GM10266 (cell line): ENCODE data around the gene MYO10.
"Not testable (repeated sequence)": the region's sequence is repeated elsewhere in the genome, so short reads cannot be mapped to it uniquely, and the experiment has no call there.

Experiments
- DNase-seq: peaks from one replicate; pipeline ENCODE4 v3.0.0; 2012; ENCODE audit errors: extremely low spot score
- TF ChIP-seq, protein P1 (sequence below): IDR thresholded peaks from 2 replicates; pipeline ENCODE4 v1.5.1; 2012; ENCODE audit warnings: mild to moderate bottlenecking, low read depth; ENCODE audit not compliant: control insufficient read depth, insufficient read depth; ENCODE audit errors: missing control alignments

Gene MYO10

GRCh38 chr5:16880547-16880946, 55.5 kb downstream of the MYO10 start:
- DNase-seq, result no peak
- TF ChIP-seq, protein P1, sequence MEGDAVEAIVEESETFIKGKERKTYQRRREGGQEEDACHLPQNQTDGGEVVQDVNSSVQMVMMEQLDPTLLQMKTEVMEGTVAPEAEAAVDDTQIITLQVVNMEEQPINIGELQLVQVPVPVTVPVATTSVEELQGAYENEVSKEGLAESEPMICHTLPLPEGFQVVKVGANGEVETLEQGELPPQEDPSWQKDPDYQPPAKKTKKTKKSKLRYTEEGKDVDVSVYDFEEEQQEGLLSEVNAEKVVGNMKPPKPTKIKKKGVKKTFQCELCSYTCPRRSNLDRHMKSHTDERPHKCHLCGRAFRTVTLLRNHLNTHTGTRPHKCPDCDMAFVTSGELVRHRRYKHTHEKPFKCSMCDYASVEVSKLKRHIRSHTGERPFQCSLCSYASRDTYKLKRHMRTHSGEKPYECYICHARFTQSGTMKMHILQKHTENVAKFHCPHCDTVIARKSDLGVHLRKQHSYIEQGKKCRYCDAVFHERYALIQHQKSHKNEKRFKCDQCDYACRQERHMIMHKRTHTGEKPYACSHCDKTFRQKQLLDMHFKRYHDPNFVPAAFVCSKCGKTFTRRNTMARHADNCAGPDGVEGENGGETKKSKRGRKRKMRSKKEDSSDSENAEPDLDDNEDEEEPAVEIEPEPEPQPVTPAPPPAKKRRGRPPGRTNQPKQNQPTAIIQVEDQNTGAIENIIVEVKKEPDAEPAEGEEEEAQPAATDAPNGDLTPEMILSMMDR, result no peak

DNA sequence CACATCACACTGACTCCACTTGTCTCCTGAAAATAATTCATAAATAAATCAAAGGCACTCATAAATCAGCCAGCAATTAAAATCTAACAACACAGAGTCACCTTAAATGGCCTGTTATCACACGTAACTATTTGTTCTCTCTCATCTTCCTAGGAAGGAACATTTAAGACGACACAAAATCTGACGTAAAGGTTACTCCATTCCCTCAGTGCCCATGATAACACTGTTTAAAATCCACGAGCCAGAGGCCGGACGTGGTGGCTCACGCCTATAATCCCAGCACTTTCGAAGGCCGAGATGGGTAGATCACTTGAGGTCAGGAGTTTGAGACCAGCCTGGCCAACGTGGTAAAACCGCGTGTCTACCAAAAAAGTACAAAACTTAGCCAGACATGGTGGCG, 56.4 kb downstream of the MYO10 start:
- TF ChIP-seq, protein P1, result no peak
- no peak for DNase-seq

DNA sequence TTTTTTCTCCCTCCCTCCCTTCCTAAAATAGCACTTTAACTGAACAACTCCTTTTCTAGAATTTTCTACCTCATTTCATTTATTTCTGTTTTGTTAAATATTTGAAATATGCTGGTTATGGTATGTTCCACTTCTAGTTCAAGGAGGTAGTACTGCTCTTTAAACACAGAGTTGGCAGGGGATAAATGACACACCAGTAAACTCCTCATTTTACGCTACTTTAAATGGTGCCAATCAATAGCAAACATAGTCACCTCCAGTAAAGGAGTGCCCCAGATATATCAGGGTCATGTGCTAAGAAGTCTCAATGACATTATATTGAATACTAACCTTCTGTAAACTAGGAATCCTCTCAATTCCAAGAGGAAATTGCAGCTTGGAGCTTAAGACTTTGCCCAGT, 56.9 kb downstream of the MYO10 start:
- TF ChIP-seq, protein P1, result no peak
- no peak for DNase-seq

DNA sequence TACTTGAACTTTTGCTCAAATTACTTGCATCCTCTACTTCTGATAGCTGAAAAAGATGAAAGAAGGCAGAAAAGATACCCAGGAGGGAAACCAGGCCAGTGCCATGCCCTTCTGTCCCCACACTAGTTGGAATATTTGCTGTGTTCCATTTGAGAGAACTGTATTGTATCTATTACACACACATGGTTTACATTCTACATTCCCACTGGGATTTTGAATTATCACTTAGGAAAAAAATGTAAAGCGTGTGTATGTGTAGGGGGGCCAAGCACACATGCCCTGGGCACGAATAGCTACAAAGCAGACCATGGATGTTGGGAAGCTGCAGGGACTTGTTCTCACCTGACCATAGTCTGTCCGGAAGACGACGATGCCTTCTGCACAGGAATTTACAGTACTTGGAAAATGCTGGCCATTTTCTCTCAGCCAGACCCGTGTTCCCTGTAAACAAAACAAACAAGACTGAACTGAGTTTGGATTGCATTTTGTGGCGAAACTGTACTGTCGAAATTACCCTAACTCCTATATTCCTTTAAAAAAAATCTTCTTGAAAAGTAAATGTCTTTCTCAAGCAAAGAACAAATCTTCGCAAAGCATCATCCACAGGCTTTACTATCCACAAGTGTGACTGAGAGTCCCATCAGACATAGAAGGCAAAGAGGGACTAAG, 58.7 kb downstream of the MYO10 start:
- TF ChIP-seq, protein P1, result no peak
- no peak for DNase-seq

DNA sequence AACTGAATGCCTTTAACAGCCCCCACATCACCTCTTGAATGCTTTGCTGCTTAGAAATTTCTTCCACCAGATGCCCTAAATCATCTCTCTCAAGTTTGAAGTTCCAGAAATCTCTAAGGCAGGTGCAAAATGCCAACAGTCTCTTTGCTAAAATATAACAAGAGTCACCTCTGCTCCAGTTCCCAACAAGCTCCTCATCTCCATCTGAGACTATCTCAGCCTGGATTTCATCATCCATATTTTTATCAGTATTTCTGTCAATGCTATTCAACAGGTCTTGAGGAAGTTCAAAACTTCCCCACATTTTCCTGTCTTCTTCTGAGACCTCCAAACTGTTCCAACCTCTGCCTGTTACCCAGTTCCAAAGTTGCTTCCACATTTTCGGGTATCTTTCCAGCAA, 61.7 kb downstream of the MYO10 start:
- not testable (repeated sequence) for DNase-seq

DNA sequence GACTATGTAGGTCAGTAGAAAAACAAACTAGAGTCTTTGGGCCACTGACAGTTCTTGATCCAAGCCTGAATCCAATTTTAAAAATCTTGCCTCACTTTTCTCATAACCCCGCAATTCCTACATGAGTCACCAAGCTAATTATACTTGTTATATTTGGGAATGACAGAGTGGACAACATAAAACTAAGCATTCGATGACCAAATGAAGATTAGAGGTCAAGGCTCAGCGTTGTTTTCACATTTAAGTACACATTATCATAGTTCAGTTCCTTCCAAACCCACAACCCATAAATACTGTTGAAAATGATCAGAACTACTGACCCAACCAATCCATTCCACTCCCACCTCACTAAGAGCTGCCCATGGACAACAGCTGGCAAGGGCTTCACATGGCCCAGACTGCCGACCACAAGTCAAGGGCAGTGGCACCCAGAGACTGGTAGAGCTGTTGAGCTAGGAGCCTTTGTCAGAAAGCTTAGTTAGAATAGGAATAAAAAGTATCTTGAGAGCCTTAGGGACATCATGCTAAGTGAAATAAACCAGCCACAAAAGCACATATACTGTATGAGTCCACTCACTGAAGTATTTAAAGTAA, 64.2 kb downstream of the MYO10 start:
- DNase-seq, result no peak
- TF ChIP-seq, protein P1, result no peak

- no peak for DNase-seq
- TF ChIP-seq, protein P1, result no peak
These were observed 65.2 kb downstream of the MYO10 start for GRCh38 chr5:16870878-16871277.
